Measurements from ENCODE around the gene ATP8B1. TPM values are rescaled to one million over a fixed set of nuclear protein-coding genes. Genes with fewer than 3 reads are reported as not detected.

ATP8B1 gene
- total RNA-seq, 2 experiments from 2014 or later = not detected

GRCh38 chr18:57603871-57604270, 199.2 kb downstream of the ATP8B1 start:
- no peak for ATAC-seq (ENCODE audit: poor library complexity)
- no peak for TF ChIP-seq CTCF (IDR thresholded peaks at IDR 0.05)
- Histone ChIP-seq H3K9me3 (ENCODE audit: control insufficient read depth in 1 of 2, insufficient read depth in 1 of 2, low read length in 2 of 2) (no peaks in the 10 kb centered on the region), H3K4me1 (ENCODE audit: insufficient read depth, low read length) (no peaks in the 10 kb centered on the region), H3K36me3 (ENCODE audit: insufficient read depth, low read length) (peaks cover 84% of the 10 kb centered on the region), H3K4me3 (ENCODE audit: low read length) (no peak overlapping the region), H3K27me3 (ENCODE audit: control insufficient read depth in 1 of 2, insufficient read depth in 2 of 2, low read length in 2 of 2) (no peaks in the 10 kb centered on the region), H3K27ac (ENCODE audit: low read depth in 1 of 2, low read length in 2 of 2) (no peak overlapping the region)
- no peak for DNase-seq
- intact Hi-C loops (cut with DNase I, micrococcal nuclease) = no loop called here
- no peaks in the 10 kb centered on the region for H3K9me3 Mint-ChIP-seq
- no peak overlapping the region for H3K27ac Mint-ChIP-seq
- H3K27me3 Mint-ChIP-seq = no peaks in the 10 kb centered on the region
- CTCF ChIA-PET = interaction anchor here (0.6 to 1.3 kb wide), 2 partner anchors 578 to 865 kb away, joined by 3 to 5 read pairs; no protein-coding TSS in a partner anchor
- POLR2A ChIA-PET = no interaction called here
- H3K4me1 Mint-ChIP-seq (ENCODE audit: low read depth) = no peaks in the 10 kb centered on the region
- no peak overlapping the region for H3K4me3 Mint-ChIP-seq
- H3K36me3 Mint-ChIP-seq (ENCODE audit: low read depth) = peaks cover 87% of the 10 kb centered on the region

Other genes starting within 250 kb of the ATP8B1 start
- 1 to 10 TPM; 7.5 to 8.1 TPM for gene FECH, start 216.6 kb downstream of the ATP8B1 start, total RNA-seq
- 10 to 100 TPM; 92.2 to 95.9 TPM for gene NARS1, start 181.5 kb downstream of the ATP8B1 start, total RNA-seq
- gene NEDD4L, start 240.9 kb upstream of the ATP8B1 start, total RNA-seq = 10 to 100 TPM; 11.2 to 13.7 TPM